UCSD-AML1 (cell line): ENCODE data around the gene ZCCHC9.

Experiments
- DNase-seq: peaks from one replicate; lab custom pipeline; 2025; ENCODE audit not compliant: unreplicated experiment; lab: John Stamatoyannopoulos, UW

The ZCCHC9 gene

DNA sequence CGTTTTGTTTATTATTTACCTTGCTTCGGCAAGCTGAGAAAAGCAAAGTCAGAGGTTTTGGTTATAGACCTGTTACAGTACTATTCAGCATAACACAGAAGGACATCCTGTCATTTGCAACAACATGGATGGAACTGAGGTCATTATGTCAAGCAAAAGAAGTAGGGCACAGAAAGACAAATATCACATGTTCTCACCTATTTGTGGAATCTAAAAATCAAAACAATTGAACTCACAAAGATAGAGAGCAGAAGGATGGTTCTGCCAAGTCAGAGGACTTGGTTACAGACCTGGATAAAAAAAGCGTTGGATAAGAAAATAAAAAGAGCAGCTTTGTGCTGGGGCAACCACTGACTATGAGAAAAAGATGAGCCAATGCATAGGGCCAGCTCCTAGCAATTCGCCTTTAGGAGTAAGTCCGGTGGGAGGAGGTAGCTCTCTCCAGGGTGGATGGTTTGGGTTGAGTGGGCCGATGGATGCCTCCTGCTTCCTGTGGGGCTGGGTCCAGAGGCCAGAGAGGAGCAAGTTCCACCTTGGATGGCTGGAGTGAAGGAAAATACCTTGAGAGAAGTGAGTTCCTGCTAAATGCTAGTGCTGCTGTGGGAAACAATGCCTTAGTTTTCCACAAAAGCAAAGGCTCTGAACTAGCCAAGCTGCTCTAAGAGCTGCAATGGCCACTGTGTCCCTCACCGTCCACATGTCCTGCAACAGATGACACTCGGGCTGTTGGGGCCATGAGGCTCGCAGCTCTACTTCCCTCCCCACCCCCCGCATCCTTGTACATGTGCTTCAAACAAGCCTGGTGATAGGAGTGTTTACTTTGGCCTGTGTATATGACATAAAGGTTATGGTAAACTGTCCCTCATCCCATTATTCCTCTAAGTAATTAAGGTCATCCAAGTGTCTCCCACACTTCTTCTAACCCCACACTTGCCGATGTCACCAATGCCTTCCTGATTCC, 54.2 kb downstream of the ZCCHC9 start:
- no peak for DNase-seq

- DNase-seq = no peak
These were observed 57.7 kb downstream of the ZCCHC9 start for GRCh38 chr5:81359108-81359507.

- no peak for DNase-seq
These were observed 58.5 kb downstream of the ZCCHC9 start for GRCh38 chr5:81359881-81360280.

DNA sequence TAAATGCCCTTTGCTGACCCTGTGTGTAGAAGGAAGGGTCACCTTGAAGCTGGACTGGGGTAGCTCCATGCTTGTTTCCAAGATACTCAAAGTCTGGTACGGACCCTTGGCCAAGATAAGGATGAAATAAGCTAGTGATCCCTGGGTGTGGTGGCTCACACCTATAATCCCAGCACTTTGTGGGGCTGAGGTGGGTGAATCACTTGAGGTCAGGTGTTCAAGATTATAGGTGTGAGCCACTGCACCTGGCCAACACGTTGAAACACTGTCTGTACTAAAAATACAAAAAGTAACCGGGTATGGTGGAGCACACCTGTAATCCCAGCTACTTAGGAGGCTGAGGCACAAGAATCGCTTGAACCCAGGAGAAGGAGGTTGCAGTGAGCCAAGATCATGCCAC, 59.3 kb downstream of the ZCCHC9 start:
- no peak for DNase-seq

DNA sequence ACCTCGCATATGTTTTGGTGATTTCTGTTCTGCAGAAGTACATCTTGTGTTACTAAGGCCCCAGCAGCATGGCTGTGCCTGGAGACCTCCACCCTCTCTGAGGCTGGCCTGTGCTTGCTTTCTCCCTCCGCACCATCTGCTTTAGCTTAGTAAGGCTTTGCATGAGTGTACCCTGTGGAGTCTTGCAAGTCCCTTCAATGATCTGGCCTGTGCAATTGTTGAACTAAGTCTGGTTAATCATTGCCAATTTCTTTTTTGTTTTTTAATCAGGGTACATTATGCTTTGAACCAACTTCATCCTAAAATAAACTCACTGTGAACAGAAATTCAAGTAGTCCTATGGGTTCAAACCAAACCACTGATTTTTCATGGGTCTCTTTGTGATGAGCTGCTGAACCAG, 60.2 kb downstream of the ZCCHC9 start:
- no peak for DNase-seq
